ENCODE data around the gene RABAC1. TPM values are rescaled to one million over a fixed set of nuclear protein-coding genes. Genes with fewer than 3 reads are reported as not detected.

RABAC1 gene
- total RNA-seq, 1 experiment from 2014 or later: 64.4 TPM

DNA sequence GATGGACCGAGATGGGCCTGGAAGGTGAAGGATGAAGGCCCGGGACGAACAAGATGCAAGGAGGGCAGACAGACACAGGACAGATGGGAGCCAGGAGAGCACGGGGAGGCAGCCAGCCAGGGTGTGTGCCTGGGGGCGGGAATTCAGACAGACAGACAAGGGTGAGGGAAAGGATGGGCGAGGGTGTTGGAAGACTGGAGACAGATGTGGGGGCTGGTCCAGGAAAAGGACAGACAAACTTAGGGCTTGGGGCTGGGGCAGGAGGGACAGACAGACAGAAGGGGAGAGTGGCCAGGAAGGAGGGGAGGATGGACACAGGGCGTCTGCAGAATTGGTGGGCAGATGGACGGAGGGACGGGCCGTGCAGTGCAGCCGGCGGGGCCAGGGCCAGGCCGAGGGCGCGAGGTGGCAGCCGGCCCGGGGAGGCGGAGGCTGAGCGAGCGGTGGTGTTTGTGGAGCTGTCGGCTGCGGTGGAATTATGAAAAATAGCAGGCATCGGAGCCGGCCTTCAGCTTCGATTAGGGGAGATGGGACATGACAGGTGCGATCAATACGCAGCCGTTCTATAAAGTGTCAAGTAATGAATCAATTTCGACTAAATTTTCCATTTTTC lies 26.3 kb downstream of the RABAC1 start:
- Mint-ChIP-seq H3K36me3 (ENCODE audit: insufficient read depth, unreplicated experiment) (no peaks in the 10 kb centered on the region), H3K27me3 (ENCODE audit: insufficient read depth, unreplicated experiment) (peaks cover 13% of the 10 kb centered on the region), H3K9me3 (ENCODE audit: unreplicated experiment) (no peaks in the 10 kb centered on the region), H3K27ac (ENCODE audit: unreplicated experiment) (no peak overlapping the region), H3K4me1 (ENCODE audit: low read depth, unreplicated experiment) (peaks cover 30% of the 10 kb centered on the region), H3K4me3 (ENCODE audit: unreplicated experiment) (no peak overlapping the region)
- H3K36me3 ChIP-seq (ENCODE audit: control insufficient read depth, insufficient read depth, low read length): no peaks in the 10 kb centered on the region
- H3K4me3 ChIP-seq (ENCODE audit: low read depth, low read length): no peak overlapping the region
- POLR2A ChIA-PET: no interaction called here
- intact Hi-C loops (cut with micrococcal nuclease; ENCODE audit: unreplicated experiment): no loop called here
- TF ChIP-seq, protein P1, sequence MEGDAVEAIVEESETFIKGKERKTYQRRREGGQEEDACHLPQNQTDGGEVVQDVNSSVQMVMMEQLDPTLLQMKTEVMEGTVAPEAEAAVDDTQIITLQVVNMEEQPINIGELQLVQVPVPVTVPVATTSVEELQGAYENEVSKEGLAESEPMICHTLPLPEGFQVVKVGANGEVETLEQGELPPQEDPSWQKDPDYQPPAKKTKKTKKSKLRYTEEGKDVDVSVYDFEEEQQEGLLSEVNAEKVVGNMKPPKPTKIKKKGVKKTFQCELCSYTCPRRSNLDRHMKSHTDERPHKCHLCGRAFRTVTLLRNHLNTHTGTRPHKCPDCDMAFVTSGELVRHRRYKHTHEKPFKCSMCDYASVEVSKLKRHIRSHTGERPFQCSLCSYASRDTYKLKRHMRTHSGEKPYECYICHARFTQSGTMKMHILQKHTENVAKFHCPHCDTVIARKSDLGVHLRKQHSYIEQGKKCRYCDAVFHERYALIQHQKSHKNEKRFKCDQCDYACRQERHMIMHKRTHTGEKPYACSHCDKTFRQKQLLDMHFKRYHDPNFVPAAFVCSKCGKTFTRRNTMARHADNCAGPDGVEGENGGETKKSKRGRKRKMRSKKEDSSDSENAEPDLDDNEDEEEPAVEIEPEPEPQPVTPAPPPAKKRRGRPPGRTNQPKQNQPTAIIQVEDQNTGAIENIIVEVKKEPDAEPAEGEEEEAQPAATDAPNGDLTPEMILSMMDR (IDR thresholded peaks at IDR 0.05; ENCODE audit: insufficient read depth in 1 of 2, low read depth in 1 of 2, low read length in 1 of 2, severe bottlenecking in 1 of 2, unreplicated experiment in 1 of 2): no peak
- peaks cover 27% of the 10 kb centered on the region for H3K4me1 ChIP-seq
- H3K9me3 ChIP-seq: no peaks in the 10 kb centered on the region
- H3K27me3 ChIP-seq (replicated peaks; ENCODE audit: control insufficient read depth, insufficient read depth, low read length): no peaks in the 10 kb centered on the region
- no TSS peak for BruUV-seq (replicated peaks)
- CTCF ChIA-PET: no interaction called here
- DNase-seq: no peak

DNA sequence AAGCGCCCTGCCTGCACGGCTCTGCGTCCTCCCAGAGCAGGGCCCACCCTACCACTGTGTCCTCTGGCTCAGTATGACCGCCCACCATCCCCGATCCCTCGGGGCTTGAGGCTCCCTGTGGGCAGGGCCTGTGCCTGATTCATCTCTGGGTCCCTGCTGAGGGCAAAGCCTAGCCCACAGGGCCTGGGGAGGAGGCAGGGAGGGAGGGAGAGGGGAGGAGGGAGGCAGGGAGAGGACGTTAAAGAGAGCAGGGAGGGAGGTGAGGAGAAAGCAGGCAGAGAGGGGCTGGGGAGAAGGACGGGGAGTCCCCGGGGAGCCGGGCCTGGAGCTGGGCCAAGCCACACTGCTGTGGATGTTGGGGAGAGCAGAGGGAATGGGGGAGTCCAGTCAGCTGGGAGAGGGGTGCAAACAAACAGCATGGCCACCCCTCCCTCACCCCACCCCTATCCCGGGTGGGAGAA lies 26.8 kb downstream of the RABAC1 start:
- H3K9me3 ChIP-seq: no peaks in the 10 kb centered on the region
- POLR2A ChIA-PET: no interaction called here
- H3K9me3 Mint-ChIP-seq (ENCODE audit: unreplicated experiment): no peaks in the 10 kb centered on the region
- H3K4me1 ChIP-seq: peaks cover 27% of the 10 kb centered on the region
- no peak overlapping the region for H3K27ac Mint-ChIP-seq (ENCODE audit: unreplicated experiment)
- H3K4me3 Mint-ChIP-seq (ENCODE audit: unreplicated experiment): no peak overlapping the region
- H3K4me1 Mint-ChIP-seq (ENCODE audit: low read depth, unreplicated experiment): peaks cover 30% of the 10 kb centered on the region
- no peak for DNase-seq
- intact Hi-C loops (cut with micrococcal nuclease; ENCODE audit: unreplicated experiment): no loop called here
- H3K36me3 ChIP-seq (ENCODE audit: control insufficient read depth, insufficient read depth, low read length): no peaks in the 10 kb centered on the region
- no peaks in the 10 kb centered on the region for H3K27me3 ChIP-seq (replicated peaks; ENCODE audit: control insufficient read depth, insufficient read depth, low read length)
- H3K27me3 Mint-ChIP-seq (ENCODE audit: insufficient read depth, unreplicated experiment): peaks cover 13% of the 10 kb centered on the region
- H3K36me3 Mint-ChIP-seq (ENCODE audit: insufficient read depth, unreplicated experiment): no peaks in the 10 kb centered on the region
- no TSS peak for BruUV-seq (replicated peaks)
- CTCF ChIA-PET: no interaction called here
- H3K4me3 ChIP-seq (ENCODE audit: low read depth, low read length): no peak overlapping the region
- TF ChIP-seq, protein P1 (IDR thresholded peaks at IDR 0.05; ENCODE audit: insufficient read depth in 1 of 2, low read depth in 1 of 2, low read length in 1 of 2, severe bottlenecking in 1 of 2, unreplicated experiment in 1 of 2): no peak

DNA sequence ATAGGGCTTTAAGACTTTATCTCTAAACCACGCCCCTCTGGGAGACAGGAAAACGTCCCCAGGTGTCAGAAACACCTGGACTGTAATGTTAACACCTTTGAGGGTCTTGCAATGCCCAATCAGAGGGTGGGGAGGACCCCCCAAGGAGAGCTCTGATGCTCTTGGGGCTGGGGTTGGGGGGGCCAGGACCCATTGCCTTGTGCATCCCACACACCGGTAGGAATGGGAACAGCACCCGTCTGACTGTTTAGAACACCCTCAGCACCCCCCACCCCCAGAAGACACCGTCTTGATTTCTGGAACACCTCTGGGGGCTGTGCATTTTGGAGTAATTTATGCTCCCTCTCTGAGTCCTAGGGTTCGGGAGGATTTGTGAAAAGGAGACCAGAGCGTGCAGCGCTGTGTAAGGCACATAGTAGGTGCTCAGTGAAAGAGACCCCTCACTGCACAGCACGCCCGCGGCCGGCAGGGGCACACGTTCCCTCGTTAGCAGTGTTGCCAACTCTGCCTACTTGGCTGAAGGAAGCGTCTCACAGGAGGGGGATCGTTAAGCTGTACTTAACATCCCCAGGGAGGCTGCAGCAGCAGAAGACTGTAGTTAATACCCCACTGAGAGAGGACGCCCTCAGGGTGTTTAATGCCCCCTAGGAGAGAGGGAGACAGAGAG lies 28.1 kb downstream of the RABAC1 start:
- Mint-ChIP-seq H3K4me1 (ENCODE audit: low read depth, unreplicated experiment) (peaks cover 30% of the 10 kb centered on the region), H3K9me3 (ENCODE audit: unreplicated experiment) (no peaks in the 10 kb centered on the region), H3K36me3 (ENCODE audit: insufficient read depth, unreplicated experiment) (no peaks in the 10 kb centered on the region), H3K4me3 (ENCODE audit: unreplicated experiment) (no peak overlapping the region), H3K27ac (ENCODE audit: unreplicated experiment) (no peak overlapping the region), H3K27me3 (ENCODE audit: insufficient read depth, unreplicated experiment) (peaks cover 13% of the 10 kb centered on the region)
- TF ChIP-seq, protein P1 (IDR thresholded peaks at IDR 0.05; ENCODE audit: insufficient read depth in 1 of 2, low read depth in 1 of 2, low read length in 1 of 2, severe bottlenecking in 1 of 2, unreplicated experiment in 1 of 2): no peak
- Histone ChIP-seq H3K27me3 (replicated peaks; ENCODE audit: control insufficient read depth, insufficient read depth, low read length) (no peaks in the 10 kb centered on the region), H3K4me1 (peaks cover 27% of the 10 kb centered on the region), H3K4me3 (ENCODE audit: low read depth, low read length) (no peak overlapping the region), H3K9me3 (no peaks in the 10 kb centered on the region), H3K36me3 (ENCODE audit: control insufficient read depth, insufficient read depth, low read length) (no peaks in the 10 kb centered on the region)
- no peak for DNase-seq
- ChIA-PET CTCF (interaction anchor here (0.7 to 1.1 kb wide), 4 partner anchors 27 to 47 kb away, joined by 3 to 4 read pairs (median 4); partner anchors contain the start of gene RABAC1), POLR2A (interaction anchor here (0.6 kb wide), 1 partner anchor 1626 kb away, joined by 3 read pairs; no protein-coding TSS in a partner anchor)
- intact Hi-C loops (cut with micrococcal nuclease; ENCODE audit: unreplicated experiment): loop anchor here (1.0 kb wide), 2 partner anchors 27 to 58 kb away; no protein-coding TSS in a partner anchor
- no TSS peak for BruUV-seq (replicated peaks)

Measured in Caco-2 (cell line).